WI38 (cell line): ENCODE measurements around the gene CALCOCO2.

ENCODE experiments used
- H3K4me3 ChIP-seq: 2 replicates; pipeline ENCODE4 v1.5.1; 2011; ENCODE audit warnings: low read depth, mild to moderate bottlenecking, control low read depth, low read length
- CTCF ChIP-seq: IDR thresholded peaks from 2 replicates; pipeline ENCODE4 v1.5.1; 2012; ENCODE audit warnings: low read depth, mild to moderate bottlenecking, control low read depth, low read length

CALCOCO2 gene

GRCh38 chr17:48905987-48906515 is 75.2 kb downstream of the CALCOCO2 start:
- H3K4me3 ChIP-seq: no peak overlapping the region
- no peak for TF ChIP-seq CTCF

- no peak for TF ChIP-seq CTCF
- peak overlapping the region; percentile 78 for H3K4me3 ChIP-seq
These were observed 76.8 kb downstream of the CALCOCO2 start for GRCh38 chr17:48907713-48908046.

- H3K4me3 ChIP-seq: peak within 1 kb of the TSS; percentile 78
- no peak for TF ChIP-seq CTCF
These were observed 77.4 kb downstream of the CALCOCO2 start, which contains the start of gene UBE2Z for GRCh38 chr17:48908047-48908843. Gene UBE2Z (plus strand): TSS chr17:48908407. CDS start chr17:48908504, 97 bp downstream.

GRCh38 chr17:48908853-48909394 is 78.1 kb downstream of the CALCOCO2 start:
- no peak for TF ChIP-seq CTCF
- H3K4me3 ChIP-seq: peak overlapping the region; percentile 78

GRCh38 chr17:48909783-48910182 is 78.9 kb downstream of the CALCOCO2 start:
- TF ChIP-seq CTCF: no peak
- peak overlapping the region; percentile 78 for H3K4me3 ChIP-seq

GRCh38 chr17:48910370-48910769 is 79.5 kb downstream of the CALCOCO2 start:
- TF ChIP-seq CTCF: no peak
- H3K4me3 ChIP-seq: peak overlapping the region; percentile 78

- H3K4me3 ChIP-seq: no peak overlapping the region
- TF ChIP-seq CTCF: no peak
These were observed 81.6 kb downstream of the CALCOCO2 start for GRCh38 chr17:48912476-48912875.
